Measurements from ENCODE around the gene APOBEC4. TPM values are rescaled to one million over a fixed set of nuclear protein-coding genes. Genes with fewer than 3 reads are reported as not detected.
A peak's percentile ranks its signal among the peaks of the same experiment; 100 is the strongest.

The APOBEC4 gene
- total RNA-seq, 4 donors from 2014 or later: not detected

GRCh38 chr1:183635099-183635605 is 18.0 kb downstream of the APOBEC4 start:
- 0% methylated on average over 10 to 19 of the region's 42 CpGs for whole genome bisulfite sequencing, 2 donors
- DNase-seq: peak; percentile 58 to 61
- Histone ChIP-seq H3K36me3 (peaks cover 0 to 2% of the 10 kb centered on the region in 2 donors), H3K9me3 (no peaks in the 10 kb centered on the region), H3K27me3 (no peaks in the 10 kb centered on the region), H3K27ac (peak overlapping the region; percentile 95 to 96 (median 96)), H3K4me3 (replicated peaks in 1 of 3) (peak overlapping the region; percentile 40 to 82 (median 79)), H3K4me1 (peaks cover 27 to 32% of the 10 kb centered on the region in 2 donors)
- TF ChIP-seq CTCF (IDR thresholded peaks at IDR 0.05) (no peak), POLR2A (IDR thresholded peaks at IDR 0.05) (no peak)
- intact Hi-C loops (cut with DNase I): loop anchor here (5.0 kb wide), 1 partner anchor 163 kb away; the partner anchor contains the start of gene SMG7

GRCh38 chr1:183634429-183635065 is 18.6 kb downstream of the APOBEC4 start:
- WGBS, 2 donors: 3 to 4% methylated on average over 10 of the region's 10 CpGs
- TF ChIP-seq CTCF (IDR thresholded peaks at IDR 0.05) (no peak), POLR2A (IDR thresholded peaks at IDR 0.05) (no peak)
- no peak for DNase-seq
- H3K36me3 ChIP-seq: peaks cover 3 to 8% of the 10 kb centered on the region in 2 donors
- intact Hi-C loops (cut with DNase I): loop anchor here (5.0 kb wide), 1 partner anchor 162 kb away; the partner anchor contains the start of gene SMG7
- H3K4me3 ChIP-seq (replicated peaks in 1 of 3): peak overlapping the region in 2 of 3 donors; percentile 79 to 82
- H3K4me1 ChIP-seq: peaks cover 27 to 32% of the 10 kb centered on the region in 2 donors
- no peaks in the 10 kb centered on the region for H3K27me3 ChIP-seq
- H3K9me3 ChIP-seq: no peaks in the 10 kb centered on the region
- H3K27ac ChIP-seq: peak overlapping the region; percentile 95 to 96 (median 96)

- intact Hi-C loops (cut with DNase I): no loop called here
- Histone ChIP-seq H3K27ac (peak overlapping the region; percentile 34 to 96 (median 95)), H3K4me3 (replicated peaks in 1 of 3) (peak overlapping the region in 2 of 3 donors; percentile 79 to 82), H3K9me3 (no peaks in the 10 kb centered on the region), H3K27me3 (no peaks in the 10 kb centered on the region), H3K4me1 (peaks cover 27 to 32% of the 10 kb centered on the region in 2 donors), H3K36me3 (peaks cover 9% of the 10 kb centered on the region in 2 donors)
- peak; percentile 17 to 19 for DNase-seq
- 0 to 3% methylated on average over 1 of the region's 1 CpG for WGBS, 2 donors
- peak in 4 of 6 experiments; percentile 32 to 64 (median 48) for TF ChIP-seq CTCF (IDR thresholded peaks at IDR 0.05)
- peak in 1 of 2 donors; percentile 79 for TF ChIP-seq POLR2A (IDR thresholded peaks at IDR 0.05)
Measured at GRCh38 chr1:183633676-183634343, 19.3 kb downstream of the APOBEC4 start.

GRCh38 chr1:183632964-183633363 is 20.2 kb downstream of the APOBEC4 start:
- intact Hi-C loops (cut with DNase I): no loop called here
- peaks cover 27 to 32% of the 10 kb centered on the region in 2 donors for H3K4me1 ChIP-seq

More at GRCh38 chr1:183632964-183633363, 20.2 kb downstream of the APOBEC4 start:
- Histone ChIP-seq H3K9me3 (no peaks in the 10 kb centered on the region), H3K27me3 (no peaks in the 10 kb centered on the region), H3K4me3 (replicated peaks in 1 of 3) (peak overlapping the region in 1 of 3 donors; percentile 82), H3K36me3 (peaks cover 12 to 14% of the 10 kb centered on the region in 2 donors), H3K27ac (peak overlapping the region; percentile 11 to 96 (median 95))
- no peak for DNase-seq
- no peak for TF ChIP-seq CTCF (IDR thresholded peaks at IDR 0.05)
- 54 to 65% methylated on average over 1 of the region's 1 CpG for WGBS, 2 donors

Data from thyroid gland (tissue), 4 donors.